Measurements from ENCODE around the gene ATP5PO. TPM values are rescaled to one million over a fixed set of nuclear protein-coding genes. Genes with fewer than 3 reads are reported as not detected.

The ATP5PO gene
- total and polyA plus RNA-seq, 2 of the 8 experiments (the other 6 are each of a cell fraction or from before 2014, with no cell fraction given): 251 to 267 TPM

DNA sequence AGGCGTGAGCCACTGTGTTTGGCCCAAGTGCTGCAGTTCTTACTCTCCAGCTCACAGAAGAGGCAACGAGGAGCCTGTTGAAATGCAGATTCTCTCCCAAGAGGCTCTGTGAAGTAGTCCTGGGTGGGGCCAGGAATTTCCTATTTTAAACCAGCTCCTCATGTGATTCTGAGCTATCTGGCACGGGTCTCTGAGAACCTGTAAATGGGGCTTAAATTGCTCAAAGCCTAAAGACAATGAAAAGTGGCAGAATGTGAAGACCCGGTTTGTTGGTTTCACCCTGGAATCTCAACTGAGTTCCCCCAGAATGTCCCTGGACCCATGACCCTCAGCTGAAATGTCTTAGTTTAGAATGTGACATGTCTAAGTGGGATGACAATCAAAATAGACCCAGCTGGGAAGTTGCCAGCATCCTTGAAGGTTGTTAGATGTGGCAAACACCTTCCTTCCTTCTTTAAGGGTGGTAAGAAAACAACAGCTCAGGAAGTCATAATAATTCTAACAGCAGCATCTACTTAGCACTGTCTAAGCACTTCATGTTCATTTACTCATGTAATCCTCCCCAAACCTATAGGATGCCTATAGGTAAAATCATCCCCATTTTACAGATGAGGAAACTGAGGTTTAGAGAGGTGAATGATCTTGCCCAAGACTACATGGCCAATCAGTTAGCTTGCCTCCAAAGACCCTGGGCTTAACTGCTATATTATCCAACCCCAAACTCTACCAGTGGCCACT, 20.9 kb upstream of the ATP5PO start:
- H3K9me3 ChIP-seq (ENCODE audit: insufficient read depth in 2 of 2, low read depth in 1 of 2, low read length in 1 of 2): no peaks in the 10 kb centered on the region
- H3K14ac ChIP-seq (ENCODE audit: insufficient read length): no peak overlapping the region
- H3K9ac ChIP-seq (replicated peaks in 1 of 4; ENCODE audit: extremely low read depth in 1 of 4, low read depth in 3 of 4, low read length in 3 of 4): no peak overlapping the region
- TF ChIP-seq CREB1 (IDR thresholded peaks at IDR 0.05) (no peak), SP4 (IDR thresholded peaks at IDR 0.05; ENCODE audit: low read length) (no peak)
- no peak overlapping the region for H3K4ac ChIP-seq (replicated peaks; ENCODE audit: insufficient read length, low read depth, low read length)
- peaks cover 0 to 19% of the 10 kb centered on the region in 2 experiments; a peak in 2 of 4 replicates for H3K79me2 ChIP-seq (ENCODE audit: control insufficient read depth in 1 of 2, insufficient read depth in 2 of 2, low read length in 2 of 2)
- H3K27me3 ChIP-seq (replicated peaks in 1 of 4; ENCODE audit: control insufficient read depth in 3 of 4, extremely low read depth in 1 of 4, insufficient read depth in 3 of 4, low read length in 3 of 4): no peaks in the 10 kb centered on the region; a peak in 1 of 7 replicates
- H3K4me2 ChIP-seq (ENCODE audit: insufficient read depth in 1 of 2, low read depth in 2 of 2, low read length in 2 of 2): no peak overlapping the region
- no peak for FAIRE-seq
- peaks cover 0 to 10% (median 0%) of the 10 kb centered on the region in 4 experiments; a peak in 1 of 8 replicates for H3K36me3 ChIP-seq (ENCODE audit: control insufficient read depth in 2 of 4, insufficient read depth in 4 of 4, low read length in 3 of 4)
- H3K23ac ChIP-seq (ENCODE audit: insufficient read length): no peak overlapping the region
- no peak overlapping the region for H2AFZ ChIP-seq (ENCODE audit: low read length)
- H3K23me2 ChIP-seq (ENCODE audit: low read depth, low read length): peaks cover 4% of the 10 kb centered on the region; the same call in 1 of the 2 replicates
- POLR2A ChIA-PET (ENCODE audit: partially characterized antibody): interaction anchor here (1.4 to 2.8 kb wide), 2 partner anchors 12 to 137 kb away, joined by 4 to 12 read pairs; partner anchors contain the start of genes MRPS6 and SLC5A3
- H2BK5ac ChIP-seq (ENCODE audit: low read depth, low read length): no peak overlapping the region
- no peak for DNase-seq (ENCODE audit: low read depth in 1 of 2, low spot score in 2 of 2)
- H2AK5ac ChIP-seq (ENCODE audit: low read depth, low read length): no peak overlapping the region
- no peak overlapping the region for H4K8ac ChIP-seq (ENCODE audit: extremely low read depth, insufficient read depth, low read length)
- H3K79me1 ChIP-seq (ENCODE audit: low read depth, low read length): peaks cover 7% of the 10 kb centered on the region; the same call in 1 of the 2 replicates
- H3K27ac ChIP-seq (ENCODE audit: low read depth, low read length): no peak overlapping the region
- no peak overlapping the region for H2BK12ac ChIP-seq (ENCODE audit: low read depth, low read length)
- H4K5ac ChIP-seq (ENCODE audit: insufficient read length, low read depth, low read length): no peak overlapping the region
- no peak overlapping the region for H2BK20ac ChIP-seq (ENCODE audit: low read length)
- H4K91ac ChIP-seq (replicated peaks; ENCODE audit: insufficient read length, low read length): no peak overlapping the region
- H3K4me1 ChIP-seq (replicated peaks in 1 of 4; ENCODE audit: control insufficient read depth in 3 of 4, insufficient read depth in 4 of 4, low read length in 3 of 4): peaks cover 0 to 8% (median 2%) of the 10 kb centered on the region in 4 experiments; a peak in 2 of 7 replicates
- no peak overlapping the region for H2BK15ac ChIP-seq (ENCODE audit: low read length)
- H3K4me3 ChIP-seq (ENCODE audit: extremely low read depth in 1 of 4, insufficient read depth in 2 of 4, low read depth in 3 of 4, low read length in 4 of 4): no peak overlapping the region
- CTCF ChIA-PET (ENCODE audit: partially characterized antibody): interaction anchor here (1.3 to 2.1 kb wide), 2 partner anchors 12 to 134 kb away, joined by 3 to 6 read pairs; no protein-coding TSS in a partner anchor
- no peak overlapping the region for H2BK120ac ChIP-seq (replicated peaks; ENCODE audit: low read depth, low read length)
- no peaks in the 10 kb centered on the region for H4K20me1 ChIP-seq (replicated peaks in 1 of 2; ENCODE audit: control insufficient read depth in 1 of 2, insufficient read depth in 2 of 2, low read length in 2 of 2)
- H3K18ac ChIP-seq (ENCODE audit: extremely low read depth, low read length): no peak overlapping the region
- H3K56ac ChIP-seq (replicated peaks; ENCODE audit: insufficient read length, low read depth, low read length): no peak overlapping the region
- WGBS, 2 experiments (ENCODE audit: extremely low coverage in 1 of 2, insufficient coverage in 1 of 2, insufficient read length in 1 of 2, insufficient replicate concordance in 2 of 2, low coverage in 1 of 2, low lambda C conversion rate in 2 of 2, missing lambda C conversion rate in 1 of 2): 76% methylated on average over 4 of the region's 4 CpGs; no CpG with 5 or more reads in 1 of the 2 experiments
